KOPT-K1 (cell line): ENCODE results near the gene POLR2E.

Source experiments
- H3K27ac ChIP-seq: fragments of 200-600 bp; sonication (generic); 2 replicates; pipeline ENCODE4 v1.5.1; 2016; ENCODE audit warnings: antibody characterized with exemption, mild to moderate bottlenecking, low read depth, low read length; ENCODE audit not compliant: poor library complexity, severe bottlenecking
- H3K36me3 ChIP-seq: fragments of 200-600 bp; sonication (generic); 2 replicates; pipeline ENCODE4 v1.5.1; 2017; ENCODE audit warnings: antibody characterized with exemption, mild to moderate bottlenecking, low read length, moderate library complexity; ENCODE audit not compliant: insufficient read depth
- H3K9me3 ChIP-seq: fragments of 200-600 bp; sonication (generic); 2 replicates; pipeline ENCODE4 v1.5.1; 2017; ENCODE audit warnings: antibody characterized with exemption, low read length, mild to moderate bottlenecking; ENCODE audit not compliant: insufficient read depth, poor library complexity, severe bottlenecking

Gene POLR2E

DNA sequence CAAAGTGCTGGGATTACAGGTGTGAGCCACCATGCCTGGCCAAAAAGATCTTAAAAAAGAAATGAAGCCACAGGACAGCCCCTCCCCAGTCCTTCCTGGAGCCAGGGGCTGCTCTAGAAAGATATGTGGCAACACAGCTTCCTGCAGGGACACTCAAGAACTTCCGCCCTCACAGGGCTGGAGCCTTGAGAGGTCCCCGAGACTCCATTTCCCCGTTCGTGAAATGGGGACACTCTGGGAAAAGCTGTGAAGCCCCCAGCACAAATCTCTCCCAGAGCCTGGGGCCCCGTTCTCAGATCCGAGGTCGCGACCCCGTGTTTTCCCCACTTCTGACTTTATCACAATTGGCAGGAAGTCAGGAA lies 6.1 kb upstream of the POLR2E start:
- H3K9me3 ChIP-seq, result no peaks in the 10 kb centered on the region
- H3K27ac ChIP-seq, result peak overlapping the region; percentile 54
- H3K36me3 ChIP-seq, result peaks cover 9% of the 10 kb centered on the region

DNA sequence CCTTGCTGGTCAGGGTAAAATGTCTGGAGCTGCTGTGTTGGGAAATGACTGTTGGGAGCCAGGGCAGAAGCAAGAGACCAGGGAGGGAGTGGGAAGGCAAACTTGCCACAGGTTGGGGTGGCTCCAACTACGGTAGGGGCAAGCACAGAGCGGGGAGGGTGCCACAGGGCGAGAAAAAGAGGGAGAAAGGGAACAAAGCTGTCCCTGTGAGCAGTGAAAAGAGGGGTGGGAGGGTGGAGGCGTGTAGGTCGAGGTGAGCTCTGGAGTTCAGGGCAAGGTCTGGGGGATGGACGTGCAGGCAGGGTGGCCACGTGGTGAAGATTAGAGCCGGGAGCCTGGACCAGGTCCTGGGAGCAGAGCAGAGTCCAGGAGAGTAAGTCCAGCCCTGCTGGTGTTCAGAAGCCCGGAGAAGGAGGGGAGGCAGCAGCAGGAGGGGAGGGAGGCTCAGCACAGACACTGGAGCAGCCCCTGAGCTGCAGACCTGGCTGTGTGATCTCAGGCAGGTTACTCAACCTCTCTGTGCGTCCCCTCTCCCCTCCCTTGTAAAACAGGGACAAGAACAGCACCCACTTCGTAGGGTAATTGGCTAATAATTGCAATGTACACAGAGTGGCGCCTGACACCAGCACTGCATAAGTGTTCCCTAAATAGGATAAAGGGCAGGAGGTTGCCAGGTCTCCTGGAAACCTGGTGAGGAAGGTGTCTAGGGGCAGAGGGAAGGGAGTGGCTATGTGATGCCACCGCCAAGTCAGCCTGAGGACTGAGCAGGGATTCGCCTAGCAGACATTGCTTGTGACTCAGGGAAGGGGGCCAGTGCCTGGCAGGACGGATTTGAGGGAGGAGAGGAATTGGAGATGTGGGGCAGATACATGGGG lies 3.2 kb upstream of the POLR2E start:
- H3K9me3 ChIP-seq, result no peaks in the 10 kb centered on the region
- H3K36me3 ChIP-seq, result peaks cover 5% of the 10 kb centered on the region; the same call in 1 of the 2 replicates
- no peak overlapping the region for H3K27ac ChIP-seq

DNA sequence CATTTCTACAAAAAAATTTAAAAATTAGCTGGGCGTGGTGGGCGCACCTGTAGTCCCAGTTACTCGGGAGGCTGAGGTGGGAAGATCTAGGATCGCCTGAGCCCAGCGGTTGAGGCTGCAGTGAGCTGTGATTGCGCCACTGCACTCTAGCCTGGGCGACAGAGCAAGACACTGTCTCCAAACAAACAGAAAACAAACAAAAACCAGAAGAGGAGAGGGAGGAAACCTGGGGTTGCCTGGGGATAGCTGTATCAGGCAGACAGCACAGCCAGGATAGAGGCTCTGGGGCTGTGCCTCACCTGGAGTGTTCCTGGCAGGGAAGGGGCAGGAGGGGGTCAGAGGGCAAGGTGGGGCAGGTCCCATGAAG lies 2.6 kb upstream of the POLR2E start:
- peaks cover 11% of the 10 kb centered on the region; the same call in 1 of the 2 replicates for H3K36me3 ChIP-seq
- H3K27ac ChIP-seq, result no peak overlapping the region
- H3K9me3 ChIP-seq, result no peaks in the 10 kb centered on the region

DNA sequence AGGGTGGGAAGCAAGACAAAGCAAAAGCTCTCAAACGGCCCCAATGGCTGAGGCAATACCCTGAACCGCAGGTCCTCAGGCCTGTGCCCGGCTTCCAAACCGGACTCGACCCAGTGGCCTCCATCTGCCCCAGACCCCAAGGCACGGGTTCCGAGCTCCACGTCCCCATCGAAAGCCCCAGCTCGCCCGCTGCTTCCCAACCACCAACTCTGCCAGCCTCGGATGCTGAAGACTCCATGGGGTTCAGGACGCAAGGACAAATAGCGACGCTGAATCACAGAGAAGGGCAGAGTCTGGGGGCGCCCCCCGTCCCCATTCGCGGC lies 559 bp downstream of the POLR2E start:
- H3K9me3 ChIP-seq, result no peaks in the 10 kb centered on the region
- peak overlapping the region; percentile 64 for H3K27ac ChIP-seq
- peaks cover 39% of the 10 kb centered on the region for H3K36me3 ChIP-seq

DNA sequence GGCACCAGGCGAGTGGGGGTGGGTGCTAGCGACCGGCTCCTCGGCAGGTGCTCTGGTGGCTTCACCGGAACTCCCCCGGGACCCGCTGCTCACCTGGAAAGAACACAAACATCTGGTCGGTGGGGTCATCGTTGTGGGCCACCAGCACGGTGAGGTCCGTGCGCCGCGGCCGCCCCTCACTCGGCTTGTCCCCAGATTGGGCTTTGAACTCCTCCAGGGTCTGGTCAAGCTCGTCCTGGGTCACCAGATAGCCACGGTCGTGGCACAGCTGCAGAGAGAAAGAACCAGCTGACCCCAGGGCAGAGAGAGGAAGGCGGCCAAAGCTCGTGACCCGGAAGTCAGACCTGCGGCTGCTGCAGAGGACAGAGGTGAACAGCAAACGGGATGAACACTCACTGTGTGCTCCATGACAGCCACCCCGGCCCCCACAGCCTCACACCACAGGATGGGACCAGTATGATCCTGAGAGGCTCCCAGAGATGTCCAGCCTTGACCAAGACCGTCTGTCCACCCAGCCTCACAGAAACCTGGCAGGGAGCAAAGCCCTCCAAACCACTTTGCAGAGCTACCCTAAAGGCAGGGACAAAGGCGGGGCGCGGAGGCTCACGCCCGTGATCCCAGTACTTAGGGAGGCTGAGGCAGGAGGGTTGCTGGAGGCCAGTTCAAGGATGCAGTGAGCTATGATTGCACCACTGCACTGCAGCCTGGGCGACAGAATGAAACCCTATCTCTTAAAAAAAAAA lies 1.2 kb downstream of the POLR2E start:
- H3K9me3 ChIP-seq, result no peaks in the 10 kb centered on the region
- H3K27ac ChIP-seq, result peak overlapping the region; percentile 64
- peaks cover 45% of the 10 kb centered on the region for H3K36me3 ChIP-seq

DNA sequence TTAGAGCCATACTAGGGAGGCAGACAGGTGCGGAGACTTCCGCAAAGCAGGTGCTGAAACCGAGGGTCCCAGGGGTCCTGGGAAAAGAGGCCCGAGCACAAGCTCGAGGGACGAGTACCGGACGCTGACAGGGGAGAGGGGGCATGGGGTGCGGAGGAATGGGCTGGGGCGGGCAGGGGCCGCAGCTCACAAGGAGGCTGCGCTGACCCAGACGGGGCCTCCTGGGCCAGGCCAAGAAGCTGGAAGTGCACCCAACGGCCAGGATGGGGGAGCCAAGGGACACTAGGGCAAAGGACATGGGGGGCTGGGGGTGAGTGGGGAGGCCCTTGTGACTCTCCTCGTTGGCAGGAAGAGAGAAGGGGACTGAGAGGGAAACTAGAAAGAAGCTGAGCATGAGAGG lies 1.8 kb downstream of the POLR2E start:
- Histone ChIP-seq H3K9me3 (no peaks in the 10 kb centered on the region), H3K36me3 (peaks cover 52% of the 10 kb centered on the region), H3K27ac (no peak overlapping the region)

DNA sequence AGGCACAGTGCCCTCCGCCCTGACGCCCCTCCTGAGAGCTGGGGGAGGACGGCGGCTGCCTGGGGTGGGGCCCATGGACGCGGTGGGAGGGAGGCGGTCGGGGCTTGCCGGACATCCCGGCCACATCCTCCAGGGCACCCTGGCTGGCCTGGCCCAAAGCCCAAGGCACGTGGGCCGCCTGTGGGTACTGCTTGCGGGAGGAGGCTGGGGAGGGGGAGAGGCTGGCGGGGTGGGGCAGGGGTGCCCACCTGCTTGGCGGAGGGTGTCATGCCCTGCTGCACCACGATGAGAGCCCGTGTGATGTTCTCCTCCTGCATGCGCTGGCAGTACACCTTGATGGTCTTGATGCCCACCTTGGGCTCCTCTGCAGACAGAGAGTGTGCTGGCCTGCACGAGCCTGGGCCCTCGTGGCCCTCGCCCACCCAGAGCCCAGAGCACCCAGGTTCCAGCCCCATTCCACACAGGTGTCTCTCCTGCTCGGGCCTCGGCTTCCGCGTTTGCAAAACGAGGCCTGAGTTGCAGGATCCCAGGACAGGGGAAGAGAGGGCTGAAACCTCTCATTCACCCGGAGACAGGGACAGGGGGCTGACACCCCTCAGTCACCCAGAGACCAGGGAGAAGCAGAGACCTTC lies 3.5 kb downstream of the POLR2E start:
- no peak overlapping the region for H3K27ac ChIP-seq
- H3K9me3 ChIP-seq, result no peaks in the 10 kb centered on the region
- H3K36me3 ChIP-seq, result peaks cover 69% of the 10 kb centered on the region

DNA sequence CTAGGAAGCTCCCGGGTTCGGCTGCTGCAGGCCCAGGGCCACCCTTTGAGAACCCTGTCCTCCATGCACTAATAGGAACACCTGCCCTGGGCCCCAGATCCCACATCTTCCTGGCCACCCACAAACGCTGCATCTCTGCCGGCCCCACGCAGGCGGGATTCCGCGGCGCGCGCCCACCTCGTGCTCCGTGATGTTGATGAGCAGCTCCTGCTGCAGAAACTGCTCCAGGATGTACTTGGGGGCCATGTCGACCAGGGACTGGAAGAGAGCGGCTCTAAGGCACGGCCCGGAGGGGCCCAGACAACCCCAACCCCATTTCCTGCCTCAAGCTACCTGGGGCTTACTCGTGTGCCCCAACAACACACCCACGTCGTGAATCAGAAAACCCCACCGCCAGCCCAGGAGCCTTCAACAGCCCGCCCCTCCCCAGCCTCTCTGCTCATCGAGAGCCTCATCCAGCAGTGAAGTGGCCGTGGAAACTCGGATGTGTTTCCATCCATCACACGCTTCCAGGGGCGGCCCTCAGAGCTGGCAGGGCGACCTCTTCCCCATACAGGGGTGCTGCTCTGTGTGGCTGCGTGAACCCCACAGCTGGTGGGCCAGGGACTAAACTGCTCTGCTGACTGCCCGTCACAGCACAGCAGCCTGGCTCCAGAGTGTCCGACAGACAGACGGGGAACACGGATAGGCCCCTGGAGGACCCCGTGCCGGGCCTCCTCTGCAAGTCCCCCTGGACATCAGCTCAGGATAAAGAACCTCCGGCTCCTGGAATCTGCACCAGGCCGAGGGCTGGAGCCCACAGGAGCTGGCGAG lies 4.2 kb downstream of the POLR2E start:
- Histone ChIP-seq H3K36me3 (peaks cover 76% of the 10 kb centered on the region), H3K27ac (no peak overlapping the region), H3K9me3 (no peaks in the 10 kb centered on the region)

DNA sequence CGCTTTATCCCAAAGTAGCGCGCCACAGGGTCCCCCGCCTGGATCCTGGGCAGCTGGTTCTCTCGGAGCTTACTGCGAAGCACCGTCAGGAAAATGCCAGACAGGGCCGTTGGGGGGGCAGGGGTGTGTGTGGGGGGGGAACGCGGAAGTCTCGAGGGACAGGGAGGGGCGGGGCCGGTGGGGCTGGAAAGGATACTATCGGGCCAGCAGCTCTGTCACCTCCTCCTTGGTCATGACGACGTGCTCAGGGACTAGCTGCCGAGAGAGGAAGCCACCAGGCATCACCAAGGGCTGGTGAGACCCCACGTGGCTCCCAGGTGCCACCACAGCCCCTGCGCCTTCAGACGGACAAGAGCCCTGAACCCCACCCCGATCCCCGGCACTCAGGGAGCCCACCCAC lies 5.3 kb downstream of the POLR2E start:
- H3K27ac ChIP-seq, result no peak overlapping the region
- H3K36me3 ChIP-seq, result peaks cover 86% of the 10 kb centered on the region
- no peaks in the 10 kb centered on the region for H3K9me3 ChIP-seq

DNA sequence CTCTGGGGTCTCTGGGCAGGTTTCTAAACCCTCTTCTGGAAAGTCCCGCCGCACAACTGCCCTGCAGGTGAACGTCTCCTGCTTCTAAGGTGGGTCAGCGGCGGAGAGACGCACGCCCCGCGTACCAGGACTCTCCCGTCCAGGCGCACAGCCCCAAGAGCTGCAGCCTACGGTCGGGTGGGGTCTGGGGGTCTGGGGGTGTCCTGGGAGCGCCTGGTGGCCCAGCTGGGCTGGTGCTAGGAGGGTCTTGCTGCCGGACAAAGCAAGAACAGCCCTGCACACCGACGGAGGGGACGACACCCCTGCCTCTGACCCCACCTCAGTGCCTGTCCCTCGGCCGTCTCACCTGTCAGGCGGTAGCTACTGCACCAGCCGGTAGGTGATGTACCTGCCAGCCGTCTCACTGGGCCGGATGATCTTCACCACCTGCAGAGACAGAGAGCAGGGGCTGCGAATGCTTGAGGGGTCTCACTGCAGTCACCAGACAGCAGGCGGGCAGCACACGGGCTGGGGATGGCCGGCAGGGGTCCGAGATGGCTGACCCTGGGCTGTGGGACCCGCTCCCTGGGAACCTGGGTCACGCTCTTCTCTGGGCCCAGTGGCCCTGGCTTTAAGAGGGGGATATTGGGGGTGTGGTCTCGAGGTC lies 5.9 kb downstream of the POLR2E start:
- Histone ChIP-seq H3K36me3 (peaks cover 93% of the 10 kb centered on the region), H3K9me3 (no peaks in the 10 kb centered on the region), H3K27ac (no peak overlapping the region)

DNA sequence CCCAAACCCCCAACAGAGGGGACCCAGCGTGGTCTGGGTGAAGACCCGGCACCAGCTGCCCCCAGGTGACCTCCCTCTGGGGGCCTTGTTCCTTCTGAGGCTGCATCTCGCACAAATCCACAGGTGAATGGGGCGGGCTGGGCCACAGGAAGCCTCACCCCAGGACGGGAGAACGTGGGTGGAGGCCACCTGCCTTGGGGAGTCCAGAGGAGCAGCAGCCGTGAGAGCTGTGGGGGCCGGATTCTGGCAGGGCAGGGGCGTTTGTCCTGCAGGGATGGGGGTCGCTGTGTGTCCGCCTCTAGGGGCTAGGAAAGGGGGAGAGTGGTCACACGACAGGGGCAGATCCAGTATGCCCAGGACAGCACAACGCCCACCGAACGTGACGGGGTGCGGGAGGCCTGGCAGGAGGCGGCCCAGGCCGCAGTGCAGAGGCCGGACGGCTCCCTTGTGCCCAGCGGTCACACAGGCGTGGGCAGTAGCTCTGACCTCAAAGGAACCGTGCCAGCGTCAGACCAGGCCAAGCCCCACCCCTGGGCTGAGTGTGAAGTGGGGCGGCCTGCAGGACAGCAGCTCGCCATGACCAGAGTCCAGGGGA lies 6.7 kb downstream of the POLR2E start:
- Histone ChIP-seq H3K9me3 (no peaks in the 10 kb centered on the region), H3K36me3 (peaks cover 96% of the 10 kb centered on the region), H3K27ac (no peak overlapping the region)

DNA sequence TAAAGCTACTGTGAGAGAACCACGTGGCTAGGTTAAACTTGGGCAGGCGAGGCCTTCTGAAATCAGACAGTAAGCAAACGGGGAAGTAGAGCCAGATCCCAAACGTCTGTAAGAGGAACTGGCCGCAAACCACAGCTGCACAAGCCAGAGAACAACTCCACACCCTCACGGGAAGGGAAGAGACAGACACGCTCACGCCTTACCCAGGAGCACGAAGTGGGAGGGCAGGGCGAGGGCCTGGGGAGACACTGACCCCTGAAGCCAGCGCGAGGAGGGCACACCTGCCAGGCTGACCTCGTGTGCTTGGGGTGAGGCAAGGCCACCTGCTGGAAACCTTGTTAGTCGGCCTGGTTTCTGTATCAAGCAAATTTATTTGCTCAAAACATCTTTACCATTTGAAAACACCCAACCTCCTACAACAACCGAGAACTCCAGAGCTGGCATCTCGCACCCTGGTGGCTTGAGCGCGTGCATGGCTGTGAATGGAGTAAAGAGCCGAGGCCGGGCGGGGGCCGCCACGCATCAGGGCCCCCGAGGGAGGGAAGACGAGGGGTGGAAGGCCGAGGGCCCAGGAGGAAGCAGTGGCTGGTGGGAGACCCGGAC lies 7.3 kb downstream of the POLR2E start:
- H3K9me3 ChIP-seq, result no peaks in the 10 kb centered on the region
- H3K27ac ChIP-seq, result no peak overlapping the region
- H3K36me3 ChIP-seq, result peaks cover 96% of the 10 kb centered on the region

DNA sequence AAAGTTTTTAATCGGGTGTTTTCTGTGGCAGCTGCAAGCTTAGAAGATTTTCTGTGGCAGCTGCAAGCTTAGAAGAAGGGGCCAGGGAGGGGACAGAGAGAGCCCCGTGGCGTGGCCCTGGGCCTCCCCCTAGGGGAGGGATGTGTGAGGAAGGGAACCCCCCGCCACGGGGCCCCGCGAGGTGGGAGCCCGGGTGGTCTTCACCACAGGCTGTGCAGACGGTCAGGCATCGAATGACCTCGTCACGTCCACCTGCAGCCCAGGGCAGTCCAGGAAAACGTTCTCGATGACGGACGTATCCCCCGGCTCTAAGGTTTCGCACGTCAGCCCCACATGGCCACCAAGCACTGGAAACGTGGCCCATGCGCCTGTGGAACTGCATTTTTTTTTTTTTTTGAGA lies 8.6 kb downstream of the POLR2E start:
- no peak overlapping the region for H3K27ac ChIP-seq
- H3K9me3 ChIP-seq, result no peaks in the 10 kb centered on the region
- H3K36me3 ChIP-seq, result peaks cover 96% of the 10 kb centered on the region
